GM12864 (cell line): ENCODE results near the gene CA10.

ENCODE experiments used
- DNase-seq: peaks from one replicate; pipeline ENCODE4 v3.0.0-alpha.2; 2011; ENCODE audit warnings: low read depth
- H3K4me3 ChIP-seq: 2 replicates; pipeline ENCODE4 v1.5.1; 2011; ENCODE audit warnings: mild to moderate bottlenecking, low read depth, low read length, control low read depth
- TF ChIP-seq, protein P1 (sequence below): IDR thresholded peaks from 2 replicates; pipeline ENCODE4 v1.5.1; 2011; ENCODE audit warnings: low read depth, mild to moderate bottlenecking, moderate library complexity, low read length, control low read depth, inconsistent platforms; ENCODE audit errors: missing control alignments

The CA10 gene

DNA sequence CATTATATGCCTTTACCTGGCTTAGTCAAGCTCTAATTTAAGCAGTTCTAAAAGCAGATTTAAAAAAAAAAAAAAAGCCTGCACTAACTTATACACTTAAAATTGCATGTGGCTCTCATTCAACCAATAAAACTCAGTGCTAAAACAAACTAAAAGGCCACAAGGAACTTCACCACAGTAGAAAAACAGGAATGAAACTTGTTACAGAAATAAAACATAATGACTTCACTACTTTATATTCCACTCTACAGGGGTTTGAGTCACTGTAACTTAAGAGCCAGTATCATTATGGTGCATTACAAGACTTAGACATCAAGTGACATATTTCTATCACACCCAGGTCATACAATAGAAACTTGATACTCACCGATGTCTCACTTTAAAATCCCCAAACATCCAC is 11.1 kb downstream of the CA10 start:
- no peak overlapping the region for H3K4me3 ChIP-seq
- TF ChIP-seq, protein P1, sequence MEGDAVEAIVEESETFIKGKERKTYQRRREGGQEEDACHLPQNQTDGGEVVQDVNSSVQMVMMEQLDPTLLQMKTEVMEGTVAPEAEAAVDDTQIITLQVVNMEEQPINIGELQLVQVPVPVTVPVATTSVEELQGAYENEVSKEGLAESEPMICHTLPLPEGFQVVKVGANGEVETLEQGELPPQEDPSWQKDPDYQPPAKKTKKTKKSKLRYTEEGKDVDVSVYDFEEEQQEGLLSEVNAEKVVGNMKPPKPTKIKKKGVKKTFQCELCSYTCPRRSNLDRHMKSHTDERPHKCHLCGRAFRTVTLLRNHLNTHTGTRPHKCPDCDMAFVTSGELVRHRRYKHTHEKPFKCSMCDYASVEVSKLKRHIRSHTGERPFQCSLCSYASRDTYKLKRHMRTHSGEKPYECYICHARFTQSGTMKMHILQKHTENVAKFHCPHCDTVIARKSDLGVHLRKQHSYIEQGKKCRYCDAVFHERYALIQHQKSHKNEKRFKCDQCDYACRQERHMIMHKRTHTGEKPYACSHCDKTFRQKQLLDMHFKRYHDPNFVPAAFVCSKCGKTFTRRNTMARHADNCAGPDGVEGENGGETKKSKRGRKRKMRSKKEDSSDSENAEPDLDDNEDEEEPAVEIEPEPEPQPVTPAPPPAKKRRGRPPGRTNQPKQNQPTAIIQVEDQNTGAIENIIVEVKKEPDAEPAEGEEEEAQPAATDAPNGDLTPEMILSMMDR = no peak
- no peak for DNase-seq

DNA sequence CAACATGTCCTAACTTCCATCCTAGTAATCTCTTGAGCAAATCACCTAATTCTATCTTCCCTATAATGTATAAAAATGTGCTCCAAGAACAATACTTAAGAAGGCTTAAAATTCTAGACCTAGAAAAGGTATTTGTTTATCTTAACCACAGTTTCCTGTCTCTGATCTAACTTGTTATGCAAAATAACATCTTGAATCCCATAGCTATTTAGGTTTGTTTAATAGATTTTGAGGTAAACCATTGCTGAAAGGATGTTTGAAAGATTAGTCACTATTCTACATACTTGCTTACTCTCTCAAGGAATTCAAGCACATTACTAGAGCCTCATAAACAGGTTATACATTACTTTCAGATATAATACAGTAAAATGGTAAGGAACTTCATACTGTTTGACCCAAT is 13.0 kb downstream of the CA10 start:
- H3K4me3 ChIP-seq = no peak overlapping the region
- TF ChIP-seq, protein P1 = no peak
- DNase-seq = no peak

DNA sequence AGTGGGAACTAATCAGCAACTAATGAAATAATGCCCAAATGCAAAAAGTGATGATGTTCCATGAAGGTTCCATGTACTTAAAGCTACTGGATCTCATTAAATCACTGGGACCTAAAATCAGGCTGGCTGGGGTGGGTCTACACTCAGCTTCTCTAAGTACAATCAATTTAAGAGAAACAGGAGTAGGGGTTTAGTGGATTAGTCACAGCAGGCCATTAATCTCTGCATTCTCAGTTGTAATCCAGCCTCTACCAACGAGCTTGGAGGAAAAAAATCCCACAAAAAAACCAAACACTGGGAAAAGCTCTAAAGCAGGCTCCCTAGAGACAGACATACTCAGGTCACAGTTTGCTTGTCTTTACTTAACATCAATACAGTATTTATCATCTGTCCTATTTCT is 15.0 kb downstream of the CA10 start:
- TF ChIP-seq, protein P1 = no peak
- DNase-seq = no peak
- no peak overlapping the region for H3K4me3 ChIP-seq

DNA sequence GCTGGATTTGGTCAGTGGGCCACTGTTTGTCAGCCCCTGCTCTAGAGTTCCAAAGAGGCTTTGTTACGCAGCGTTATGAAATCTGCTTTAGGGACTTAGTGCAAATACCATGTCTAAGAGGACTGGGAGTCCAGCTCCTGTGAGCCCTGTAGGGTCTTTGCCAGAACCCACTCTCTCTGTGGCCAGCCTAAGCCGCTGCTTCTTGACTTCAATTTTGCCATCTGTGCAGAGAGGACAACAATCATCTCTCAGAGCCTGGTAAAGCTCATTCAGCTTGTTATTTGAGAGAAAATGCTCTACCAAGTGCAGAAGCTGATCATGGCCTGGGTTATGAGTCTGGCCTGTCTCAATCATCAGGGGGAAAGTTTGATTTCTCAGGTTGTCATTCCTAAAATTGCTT is 17.9 kb downstream of the CA10 start:
- TF ChIP-seq, protein P1 = no peak
- DNase-seq = no peak
- no peak overlapping the region for H3K4me3 ChIP-seq

DNA sequence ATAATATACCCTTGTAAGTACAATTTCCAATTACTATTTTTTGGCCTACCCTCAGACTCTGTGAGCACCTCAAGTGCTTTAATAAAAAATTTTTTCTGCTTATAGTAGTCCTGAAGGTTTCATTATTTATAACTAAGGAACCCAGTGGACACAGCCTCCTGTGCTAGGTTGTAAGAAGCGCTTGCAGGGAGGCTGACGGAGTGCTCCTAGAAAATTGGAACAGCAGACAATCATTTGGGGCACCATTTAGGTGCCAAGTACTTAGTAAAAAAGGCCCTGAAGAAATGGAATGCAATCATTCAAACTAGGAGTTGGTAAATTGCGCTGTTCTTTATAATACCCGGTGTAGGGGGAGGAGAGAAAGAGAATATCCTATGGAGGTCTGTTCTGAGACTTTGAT is 19.8 kb downstream of the CA10 start:
- no peak for DNase-seq
- TF ChIP-seq, protein P1 = no peak
- no peak overlapping the region for H3K4me3 ChIP-seq

DNA sequence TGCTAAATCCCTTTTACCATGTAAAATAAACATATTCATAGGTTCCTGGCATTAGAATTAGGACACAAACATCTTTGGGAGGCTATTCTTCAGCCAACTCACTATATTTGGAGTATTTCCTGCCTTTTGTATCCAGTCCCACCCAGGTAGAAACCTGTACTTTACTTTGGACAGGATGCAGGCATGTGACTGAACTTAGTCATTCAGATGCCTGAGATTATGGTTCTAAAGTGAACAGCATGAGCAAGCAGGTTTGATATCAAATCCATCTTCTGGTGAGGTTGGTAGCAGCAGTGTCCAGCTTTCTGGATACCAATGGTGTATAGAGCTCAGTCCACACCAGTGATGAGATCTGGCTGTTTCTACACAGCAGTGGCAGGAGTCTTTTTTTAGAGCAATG is 20.2 kb downstream of the CA10 start:
- TF ChIP-seq, protein P1 = no peak
- H3K4me3 ChIP-seq = no peak overlapping the region
- DNase-seq = no peak

DNA sequence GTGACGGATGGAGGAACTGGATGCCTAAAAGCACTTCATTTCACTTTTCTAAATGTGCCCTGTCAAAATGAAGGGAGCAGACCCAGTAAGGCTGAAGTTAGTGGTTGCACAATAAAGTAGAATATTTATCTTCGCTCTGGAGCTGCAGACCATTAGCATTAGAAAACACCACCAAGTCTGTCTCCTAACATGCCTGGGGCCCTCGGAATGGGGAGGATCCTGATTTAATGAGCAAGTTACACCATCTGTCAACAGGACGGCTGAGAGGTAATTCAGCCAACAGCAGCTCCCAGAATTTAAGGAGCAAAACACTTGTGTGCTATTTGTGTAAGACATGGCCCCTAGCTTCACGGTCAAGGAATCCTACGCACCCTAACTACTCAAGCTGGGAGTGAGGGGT is 22.3 kb downstream of the CA10 start:
- TF ChIP-seq, protein P1 = no peak
- no peak overlapping the region for H3K4me3 ChIP-seq
- DNase-seq = no peak
